CD14-positive monocyte (primary cell): ENCODE data around the gene DOCK1. TPM values are rescaled to one million over a fixed set of nuclear protein-coding genes. Genes with fewer than 3 reads are reported as not detected.

Experiments used
- DNase-seq, 3 donors: peaks; one replicate each; pipeline ENCODE4 v3.0.0-alpha.2; 2011 to 2022
- H2AFZ ChIP-seq: 2 replicates; pipeline ENCODE4 v1.6.0; 2012; ENCODE audit warnings: mild to moderate bottlenecking, low read depth, low read length, inconsistent platforms; ENCODE audit not compliant: insufficient read depth, poor library complexity, severe bottlenecking
- H3K27ac ChIP-seq, 2 donors: 1 replicate in 1 of 2; 2 replicates in 1 of 2; pipeline ENCODE4 v1.5.1; 2012 to 2013; ENCODE audit warnings: low read length in 2 of 2, control low read depth in 1 of 2, inconsistent platforms in 1 of 2, low read depth in 1 of 2, mild to moderate bottlenecking in 1 of 2
- H3K27me3 ChIP-seq, 2 donors: one replicate each; pipeline versions ENCODE4 v1.6.0 to v1.6.1; 2011 to 2013; ENCODE audit warnings: low read length in 2 of 2; ENCODE audit not compliant: control insufficient read depth in 2 of 2, insufficient read depth in 2 of 2
- H3K36me3 ChIP-seq, 2 donors: replicated peaks in 1 of 2; 1 replicate in 1 of 2; 2 replicates in 1 of 2; pipeline versions ENCODE4 v1.5.1 to v1.6.1; 2012 to 2013; ENCODE audit warnings: low read length in 2 of 2, control low read depth in 1 of 2, inconsistent platforms in 1 of 2, mild to moderate bottlenecking in 1 of 2; ENCODE audit not compliant: insufficient read depth in 2 of 2, control insufficient read depth in 1 of 2
- H3K4me1 ChIP-seq, 2 donors: 1 replicate in 1 of 2; 2 replicates in 1 of 2; pipeline versions ENCODE4 v1.5.1 to v1.6.1; 2012 to 2013; ENCODE audit warnings: low read length in 2 of 2, control low read depth in 1 of 2, inconsistent platforms in 1 of 2, mild to moderate bottlenecking in 1 of 2, moderate library complexity in 1 of 2; ENCODE audit not compliant: insufficient read depth in 2 of 2, control insufficient read depth in 1 of 2
- H3K4me2 ChIP-seq: replicated peaks from 2 replicates; pipeline ENCODE3; 2012; ENCODE audit warnings: low read length, moderate library complexity, mild to moderate bottlenecking; ENCODE audit not compliant: poor library complexity, severe bottlenecking; ENCODE audit errors: extremely low read depth
- H3K4me3 ChIP-seq, 3 experiments: fragments of 200-600 bp in 1 of 3; sonication (generic) in 1 of 3; replicated peaks in 1 of 3; 1 replicate in 2 of 3; 2 replicates in 1 of 3; pipeline ENCODE4 v1.5.1; 2011 to 2013; ENCODE audit warnings: low read length in 3 of 3, mild to moderate bottlenecking in 3 of 3, control low read depth in 2 of 3, low read depth in 2 of 3, inconsistent platforms in 1 of 3, moderate library complexity in 1 of 3
- H3K79me2 ChIP-seq: 2 replicates; pipeline ENCODE4 v1.6.0; 2012; ENCODE audit warnings: mild to moderate bottlenecking, control low read depth, inconsistent platforms, low read length, moderate library complexity; ENCODE audit not compliant: insufficient read depth
- H3K9ac ChIP-seq: 2 replicates; pipeline ENCODE4 v1.6.0; 2017; ENCODE audit warnings: low read length, mild to moderate bottlenecking; ENCODE audit not compliant: insufficient read depth, poor library complexity, severe bottlenecking
- H3K9me3 ChIP-seq, 2 donors: replicated peaks in 1 of 2; 1 replicate in 1 of 2; 2 replicates in 1 of 2; pipeline versions ENCODE4 v1.5.1 to v1.6.1; 2012 to 2013; ENCODE audit warnings: low read length in 2 of 2, control low read depth in 1 of 2; ENCODE audit not compliant: control insufficient read depth in 1 of 2, insufficient read depth in 1 of 2
- H4K20me1 ChIP-seq: 2 replicates; pipeline ENCODE4 v1.6.0; 2012; ENCODE audit warnings: mild to moderate bottlenecking, low read length, control low read depth, moderate library complexity; ENCODE audit not compliant: insufficient read depth
- H3K27ac Mint-ChIP-seq, 7 donors: one replicate each; pipeline ENCODE4 v1.8.0; 2020; ENCODE audit warnings: mild to moderate bottlenecking in 7 of 7, mixed read lengths in 7 of 7, moderate library complexity in 6 of 7, inconsistent platforms in 2 of 7
- H3K27me3 Mint-ChIP-seq, 3 donors: one replicate each; pipeline ENCODE4 v1.8.0; 2021 to 2022; ENCODE audit warnings: low read depth in 3 of 3, mild to moderate bottlenecking in 3 of 3, mixed read lengths in 3 of 3, moderate library complexity in 3 of 3, inconsistent platforms in 1 of 3
- H3K36me3 Mint-ChIP-seq, 2 donors: one replicate each; pipeline ENCODE4 v1.8.0; 2020; ENCODE audit warnings: mixed read lengths in 2 of 2, inconsistent platforms in 1 of 2, mild to moderate bottlenecking in 1 of 2
- H3K4me1 Mint-ChIP-seq: one replicate; pipeline ENCODE4 v1.8.0; 2020; ENCODE audit warnings: mild to moderate bottlenecking, mixed read lengths
- H3K4me3 Mint-ChIP-seq, 2 donors: one replicate each; pipeline ENCODE4 v1.8.0; 2020; ENCODE audit warnings: mild to moderate bottlenecking in 2 of 2, mixed read lengths in 2 of 2, moderate library complexity in 1 of 2
- H3K9me3 Mint-ChIP-seq, 7 donors: one replicate each; pipeline ENCODE4 v1.8.0; 2020 to 2022; ENCODE audit warnings: mixed read lengths in 7 of 7, mild to moderate bottlenecking in 6 of 7, moderate library complexity in 6 of 7, inconsistent platforms in 2 of 7
- CTCF ChIP-seq: fragments of 200-600 bp; IDR thresholded peaks from one replicate; pipeline ENCODE4 v1.8.0; 2022; ENCODE audit warnings: antibody characterized with exemption, mild to moderate bottlenecking
- WGBS: methylation state at CpG from one replicate; pipeline ENCODE4 v1.1.5; 2013; ENCODE audit warnings: missing lambda C conversion rate; ENCODE audit not compliant: insufficient coverage; 5-methylcytosine and 5-hydroxymethylcytosine counted together
- intact Hi-C, 2 donors: fragments of 100-400 bp; cut with micrococcal nuclease; formaldehyde crosslinking; loops; one replicate each; pipeline versions ENCODE4 v1.15.0 to v1.15.1; 2023
- polyA plus RNA-seq, 3 donors: library from polyadenylated mRNA; depleted of rRNA in 1 of 3; unstranded in 2 of 3; stranded (reverse) in 1 of 3; fragments of 300-500 nt in 2 of 3; fragments of >200 nt in 1 of 3; fragmentation: Illumina TruSeq in 2 of 3; gene quantifications; 1 replicate in 2 of 3; 2 replicates in 1 of 3; pipeline ENCODE4 v1.2.3, GENCODE V29; 2012 to 2021

DOCK1 gene
- polyA plus RNA-seq, 3 donors: 0.31 to 0.35 TPM; not detected in 1

- Mint-ChIP-seq H3K4me3 (no peak overlapping the region), H3K27me3 (peaks cover 0 to 2% (median 0%) of the 10 kb centered on the region in 3 donors), H3K9me3 (no peaks in the 10 kb centered on the region), H3K36me3 (no peaks in the 10 kb centered on the region), H3K27ac (no peak overlapping the region), H3K4me1 (no peaks in the 10 kb centered on the region)
- intact Hi-C loops: no loop called here
- Histone ChIP-seq H2AFZ (no peak overlapping the region), H3K9me3 (no peaks in the 10 kb centered on the region), H4K20me1 (no peaks in the 10 kb centered on the region), H3K9ac (no peak overlapping the region), H3K4me3 (no peak overlapping the region), H3K79me2 (no peaks in the 10 kb centered on the region), H3K27me3 (no peaks in the 10 kb centered on the region), H3K27ac (no peak overlapping the region), H3K4me1 (no peaks in the 10 kb centered on the region), H3K36me3 (no peaks in the 10 kb centered on the region), H3K4me2 (no peak overlapping the region)
- TF ChIP-seq CTCF: no peak
- DNase-seq: no peak
- WGBS: 89% methylated on average over 5 of the region's 9 CpGs
Measured at GRCh38 chr10:127092916-127093315, 187.7 kb downstream of the DOCK1 start.

GRCh38 chr10:127094984-127095383, 189.8 kb downstream of the DOCK1 start:
- Mint-ChIP-seq H3K27ac (no peak overlapping the region), H3K36me3 (no peaks in the 10 kb centered on the region), H3K27me3 (peaks cover 0 to 4% (median 0%) of the 10 kb centered on the region in 3 donors), H3K4me3 (no peak overlapping the region), H3K9me3 (peaks cover 0 to 5% (median 0%) of the 10 kb centered on the region in 7 donors), H3K4me1 (no peaks in the 10 kb centered on the region)
- intact Hi-C loops: no loop called here
- H3K27ac ChIP-seq: no peak overlapping the region
- H4K20me1 ChIP-seq: no peaks in the 10 kb centered on the region
- no peaks in the 10 kb centered on the region for H3K4me1 ChIP-seq
- no peak overlapping the region for H2AFZ ChIP-seq
- no peak for TF ChIP-seq CTCF
- H3K27me3 ChIP-seq: no peaks in the 10 kb centered on the region
- H3K79me2 ChIP-seq: no peaks in the 10 kb centered on the region
- no peak overlapping the region for H3K4me3 ChIP-seq
- WGBS: no CpG with 5 or more reads among the region's 4 CpGs
- no peak overlapping the region for H3K9ac ChIP-seq
- peaks cover 0 to 7% of the 10 kb centered on the region in 2 donors for H3K9me3 ChIP-seq
- no peak for DNase-seq
- no peak overlapping the region for H3K4me2 ChIP-seq
- no peaks in the 10 kb centered on the region for H3K36me3 ChIP-seq
